ENCODE results near the gene GCG. TPM values are rescaled to one million over a fixed set of nuclear protein-coding genes. Genes with fewer than 3 reads are reported as not detected.

Gene GCG
- total and polyA plus RNA-seq, 2 of the 8 experiments (the other 6 are each of a cell fraction or from before 2014, with no cell fraction given): not detected

DNA sequence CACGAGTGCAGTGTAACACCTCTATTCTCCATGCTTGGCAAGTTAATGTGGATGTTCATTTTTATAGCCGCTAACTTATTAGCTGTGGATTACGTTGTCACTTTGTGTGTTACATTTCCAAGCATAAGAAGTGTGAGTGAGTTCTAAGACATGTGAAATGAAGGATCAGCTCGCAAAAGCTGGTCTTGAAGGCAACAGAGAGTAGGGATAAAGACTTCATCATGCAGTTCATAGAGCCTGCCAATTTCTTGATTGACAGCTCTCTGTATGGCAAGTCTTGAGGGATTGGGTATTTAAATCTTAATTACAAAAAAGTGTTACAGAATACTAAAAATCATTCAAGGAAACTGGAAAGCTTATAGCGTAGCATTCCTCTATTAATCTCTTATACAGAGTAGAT, 52.2 kb downstream of the GCG start:
- Histone ChIP-seq H3K27me3 (replicated peaks in 1 of 4; ENCODE audit: control insufficient read depth in 3 of 4, extremely low read depth in 1 of 4, insufficient read depth in 3 of 4, low read length in 3 of 4) (no peaks in the 10 kb centered on the region), H2BK15ac (ENCODE audit: low read length) (no peak overlapping the region), H4K91ac (replicated peaks; ENCODE audit: insufficient read length, low read length) (no peak overlapping the region), H3K79me2 (ENCODE audit: control insufficient read depth in 1 of 2, insufficient read depth in 2 of 2, low read length in 2 of 2) (no peaks in the 10 kb centered on the region), H3K4ac (replicated peaks; ENCODE audit: insufficient read length, low read depth, low read length) (no peak overlapping the region), H3K36me3 (ENCODE audit: control insufficient read depth in 2 of 4, insufficient read depth in 4 of 4, low read length in 3 of 4) (no peaks in the 10 kb centered on the region), H3K4me1 (replicated peaks in 1 of 4; ENCODE audit: control insufficient read depth in 3 of 4, insufficient read depth in 4 of 4, low read length in 3 of 4) (no peaks in the 10 kb centered on the region), H4K20me1 (replicated peaks in 1 of 2; ENCODE audit: control insufficient read depth in 1 of 2, insufficient read depth in 2 of 2, low read length in 2 of 2) (no peaks in the 10 kb centered on the region), H3K4me3 (ENCODE audit: extremely low read depth in 1 of 4, insufficient read depth in 2 of 4, low read depth in 3 of 4, low read length in 4 of 4) (no peak overlapping the region), H3K4me2 (ENCODE audit: insufficient read depth in 1 of 2, low read depth in 2 of 2, low read length in 2 of 2) (no peak overlapping the region), H2AK5ac (ENCODE audit: low read depth, low read length) (no peak overlapping the region), H2AFZ (ENCODE audit: low read length) (no peak overlapping the region), H2BK12ac (ENCODE audit: low read depth, low read length) (no peak overlapping the region), H4K5ac (ENCODE audit: insufficient read length, low read depth, low read length) (no peak overlapping the region), H3K18ac (ENCODE audit: extremely low read depth, low read length) (no peak overlapping the region), H3K56ac (replicated peaks; ENCODE audit: insufficient read length, low read depth, low read length) (no peak overlapping the region), H3K9ac (replicated peaks in 1 of 4; ENCODE audit: extremely low read depth in 1 of 4, low read depth in 3 of 4, low read length in 3 of 4) (no peak overlapping the region), H2BK20ac (ENCODE audit: low read length) (no peak overlapping the region), H3K14ac (ENCODE audit: insufficient read length) (no peak overlapping the region), H3K23me2 (ENCODE audit: low read depth, low read length) (no peaks in the 10 kb centered on the region), H3K23ac (ENCODE audit: insufficient read length) (no peak overlapping the region), H4K8ac (ENCODE audit: extremely low read depth, insufficient read depth, low read length) (no peak overlapping the region), H3K27ac (ENCODE audit: low read depth, low read length) (no peak overlapping the region), H2BK5ac (ENCODE audit: low read depth, low read length) (no peak overlapping the region), H3K9me3 (ENCODE audit: insufficient read depth in 2 of 2, low read depth in 1 of 2, low read length in 1 of 2) (no peaks in the 10 kb centered on the region), H3K79me1 (ENCODE audit: low read depth, low read length) (no peaks in the 10 kb centered on the region), H2BK120ac (replicated peaks; ENCODE audit: low read depth, low read length) (no peak overlapping the region)
- FAIRE-seq: no peak
- DNase-seq (ENCODE audit: low read depth in 1 of 2, low spot score in 2 of 2): no peak
- 93% methylated on average over 5 of the region's 5 CpGs; no CpG with 5 or more reads in 1 of the 2 experiments for WGBS, 2 experiments (ENCODE audit: extremely low coverage in 1 of 2, insufficient coverage in 1 of 2, insufficient read length in 1 of 2, insufficient replicate concordance in 2 of 2, low coverage in 1 of 2, low lambda C conversion rate in 2 of 2, missing lambda C conversion rate in 1 of 2)
- POLR2A ChIA-PET (ENCODE audit: partially characterized antibody): no interaction called here
- CTCF ChIA-PET (ENCODE audit: partially characterized antibody): interaction anchor here (0.6 to 1.6 kb wide), 6 partner anchors 8 to 200 kb away, joined by 3 to 6 read pairs (median 4); no protein-coding TSS in a partner anchor

Data from H1 (cell line).